NCI-H69 (cell line): ENCODE data around the gene HTT.
A peak's percentile ranks its signal among the peaks of the same experiment; 100 is the strongest.
"Not testable (repeated sequence)": the region's sequence is repeated elsewhere in the genome, so short reads cannot be mapped to it uniquely, and the experiment has no call there.

Experiments used
- DNase-seq: peaks from one replicate; lab custom pipeline; 2025; lab: John Stamatoyannopoulos, UW

The HTT gene

GRCh38 chr4:3046162-3046561, 28.3 kb upstream of the HTT start:
- peak; percentile 6 for DNase-seq

- DNase-seq, result no peak
These were observed 27.9 kb upstream of the HTT start for GRCh38 chr4:3046623-3047022.

GRCh38 chr4:3047464-3048286, 26.8 kb upstream of the HTT start:
- peak; percentile 67 for DNase-seq

- DNase-seq, result not testable (repeated sequence)
These were observed 23.2 kb upstream of the HTT start for GRCh38 chr4:3051141-3051897.

GRCh38 chr4:3054169-3054759, 20.2 kb upstream of the HTT start:
- no peak for DNase-seq

GRCh38 chr4:3059943-3060342, 14.5 kb upstream of the HTT start:
- no peak for DNase-seq

GRCh38 chr4:3060946-3061345, 13.5 kb upstream of the HTT start:
- DNase-seq, result no peak

- DNase-seq, result no peak
These were observed 12.0 kb upstream of the HTT start for GRCh38 chr4:3062471-3062870.

- DNase-seq, result no peak
These were observed 8.9 kb upstream of the HTT start for GRCh38 chr4:3065551-3065950.

- DNase-seq, result no peak
These were observed 7.6 kb upstream of the HTT start for GRCh38 chr4:3066836-3067400.

GRCh38 chr4:3067473-3068001, 6.9 kb upstream of the HTT start:
- DNase-seq, result no peak

- no peak for DNase-seq
These were observed 4.8 kb upstream of the HTT start for GRCh38 chr4:3069661-3070199.

- no peak for DNase-seq
These were observed 3.6 kb upstream of the HTT start for GRCh38 chr4:3070709-3071500.

- DNase-seq, result no peak
These were observed 2.7 kb upstream of the HTT start for GRCh38 chr4:3071811-3072210.

- no peak for DNase-seq
These were observed 1.1 kb upstream of the HTT start for GRCh38 chr4:3073158-3074077.

- DNase-seq, result peak; percentile 72
These were observed 568 bp downstream of the HTT start for GRCh38 chr4:3074846-3075651.

GRCh38 chr4:3075652-3075981, 1.1 kb downstream of the HTT start:
- no peak for DNase-seq

GRCh38 chr4:3077796-3078195, 3.3 kb downstream of the HTT start:
- no peak for DNase-seq

GRCh38 chr4:3079694-3080123, 5.2 kb downstream of the HTT start:
- no peak for DNase-seq
